Activated T-helper 9 cell treated with anti-CD3 and anti-CD28 coated beads, Interleukin-2, amount 50 U/mL, for 16 hours (primary cell): ENCODE measurements around the gene HSD17B12.

Experiments
- DNase-seq: peaks from one replicate; pipeline ENCODE4 v3.0.0-alpha.2; 2020; ENCODE audit warnings: low read depth

The HSD17B12 gene

GRCh38 chr11:43806976-43807375 is 126.4 kb downstream of the HSD17B12 start:
- DNase-seq = no peak

GRCh38 chr11:43810929-43811596 is 130.5 kb downstream of the HSD17B12 start:
- DNase-seq = no peak

- no peak for DNase-seq
Measured at GRCh38 chr11:43812471-43812870, 131.9 kb downstream of the HSD17B12 start.

GRCh38 chr11:43818220-43818619 is 137.7 kb downstream of the HSD17B12 start:
- no peak for DNase-seq

GRCh38 chr11:43819926-43820325 is 139.4 kb downstream of the HSD17B12 start:
- DNase-seq = no peak

GRCh38 chr11:43823316-43823715 is 142.8 kb downstream of the HSD17B12 start:
- no peak for DNase-seq

- DNase-seq = no peak
Measured at GRCh38 chr11:43823851-43824250, 143.3 kb downstream of the HSD17B12 start.

GRCh38 chr11:43825217-43825816 is 144.8 kb downstream of the HSD17B12 start:
- no peak for DNase-seq

GRCh38 chr11:43830928-43831440 is 150.4 kb downstream of the HSD17B12 start:
- DNase-seq = peak; percentile 32

- no peak for DNase-seq
Measured at GRCh38 chr11:43832536-43832935, 152.0 kb downstream of the HSD17B12 start.

- no peak for DNase-seq
Measured at GRCh38 chr11:43833657-43834073, 153.1 kb downstream of the HSD17B12 start.

GRCh38 chr11:43834286-43834685 is 153.7 kb downstream of the HSD17B12 start:
- no peak for DNase-seq

GRCh38 chr11:43835104-43835503 is 154.6 kb downstream of the HSD17B12 start:
- no peak for DNase-seq

GRCh38 chr11:43837879-43838278 is 157.3 kb downstream of the HSD17B12 start:
- no peak for DNase-seq

GRCh38 chr11:43842021-43842420 is 161.5 kb downstream of the HSD17B12 start:
- DNase-seq = no peak

- no peak for DNase-seq
Measured at GRCh38 chr11:43845816-43846215, 165.3 kb downstream of the HSD17B12 start.

GRCh38 chr11:43852057-43852636 is 171.6 kb downstream of the HSD17B12 start:
- DNase-seq = peak; percentile 20

GRCh38 chr11:43853781-43854180 is 173.2 kb downstream of the HSD17B12 start:
- no peak for DNase-seq

- no peak for DNase-seq
Measured at GRCh38 chr11:43856993-43857392, 176.5 kb downstream of the HSD17B12 start.

GRCh38 chr11:43861141-43861540 is 180.6 kb downstream of the HSD17B12 start:
- DNase-seq = no peak

GRCh38 chr11:43866520-43866919 is 186.0 kb downstream of the HSD17B12 start:
- no peak for DNase-seq

GRCh38 chr11:43866969-43867368 is 186.4 kb downstream of the HSD17B12 start:
- no peak for DNase-seq

GRCh38 chr11:43868852-43869567 is 188.5 kb downstream of the HSD17B12 start:
- no peak for DNase-seq
